Kidney (tissue), 14 donors: ENCODE results near the gene GALNT17. TPM values are rescaled to one million over a fixed set of nuclear protein-coding genes. Genes with fewer than 3 reads are reported as not detected.

Source experiments
- DNase-seq, 5 donors: peaks; one replicate each; pipeline ENCODE4 v3.0.0-alpha.2; 2013 to 2020
- FAIRE-seq: peaks from 2 replicates; lab custom pipeline; 2012; peaks lifted over from hg19 to GRCh38; lab: Jason Lieb, UNC
- H3K27ac ChIP-seq, 2 donors: one replicate each; pipeline ENCODE4 v1.7.0; 2013; ENCODE audit warnings: low read depth in 2 of 2, low read length in 2 of 2, inconsistent platforms in 1 of 2
- H3K27me3 ChIP-seq: one replicate; pipeline ENCODE4 v1.7.1; 2013; ENCODE audit warnings: low read length, inconsistent platforms; ENCODE audit not compliant: control insufficient read depth, insufficient read depth
- H3K36me3 ChIP-seq, 3 donors: one replicate each; pipeline versions ENCODE4 v1.7.0 to v1.7.1; 2013; ENCODE audit warnings: low read length in 3 of 3, control low read depth in 1 of 3, inconsistent platforms in 1 of 3; ENCODE audit not compliant: insufficient read depth in 3 of 3, control insufficient read depth in 2 of 3
- H3K4me1 ChIP-seq, 3 donors: one replicate each; pipeline versions ENCODE4 v1.7.0 to v1.7.1; 2013; ENCODE audit warnings: low read length in 3 of 3, inconsistent platforms in 1 of 3, low read depth in 1 of 3; ENCODE audit not compliant: control insufficient read depth in 2 of 3, insufficient read depth in 2 of 3
- H3K4me3 ChIP-seq, 3 donors: one replicate each; pipeline versions ENCODE4 v1.7.0 to v1.8.1; 2013; ENCODE audit warnings: low read length in 3 of 3, control low read depth in 1 of 3, inconsistent platforms in 1 of 3
- H3K9ac ChIP-seq, 3 donors: one replicate each; pipeline versions ENCODE4 v1.7.0 to v1.7.1; 2013; ENCODE audit warnings: low read length in 3 of 3, control low read depth in 1 of 3, inconsistent platforms in 1 of 3
- H3K9me3 ChIP-seq, 3 donors: one replicate each; pipeline versions ENCODE4 v1.7.0 to v1.7.1; 2013; ENCODE audit warnings: low read length in 3 of 3, control low read depth in 1 of 3, inconsistent platforms in 1 of 3; ENCODE audit not compliant: control insufficient read depth in 2 of 3, insufficient read depth in 1 of 3
- intact Hi-C: fragments of 100-400 bp; cut with DNase I; formaldehyde crosslinking; loops from one replicate; pipeline ENCODE4 v1.11.1; 2022
- polyA plus RNA-seq: library from polyadenylated mRNA; stranded (reverse); fragments of 350-450 nt; fragmentation: Illumina TruSeq; extraction: RNeasy Lipid Tissue Mini Kit (QIAGEN cat#74804); gene quantifications from one replicate; pipeline ENCODE4 v1.2.3, GENCODE V29; 2014; ENCODE audit warnings: low read depth, low replicate concordance; ENCODE audit not compliant: insufficient read depth
- total RNA-seq: library from RNA; stranded (reverse); fragmentation: NEBNext Ultra II Directional; extraction: Animal tissue kit (Norgen Biotek cat#: 25700); gene quantifications from one replicate; pipeline ENCODE4 v1.2.1, GENCODE V29; 2021
- TF ChIP-seq, protein P1 (sequence below): IDR thresholded peaks from 3 replicates; pipeline ENCODE4 v1.5.1; 2012; ENCODE audit warnings: mild to moderate bottlenecking, moderate library complexity, borderline replicate concordance; ENCODE audit not compliant: insufficient read depth; ENCODE audit errors: extremely low read depth
- donor health status: control.
- donor health status: control.
- donor health status: control.
- donor health status: control.
- donor health status: control.
- donor health status: DM: yes; HTN: yes; CAD: no.
- donor health status: Normal renal cell carcinoma (clear cell type).

The GALNT17 gene
- total and polyA plus RNA-seq, 2 donors from 2014 or later = 2.4 to 5.5 TPM

DNA sequence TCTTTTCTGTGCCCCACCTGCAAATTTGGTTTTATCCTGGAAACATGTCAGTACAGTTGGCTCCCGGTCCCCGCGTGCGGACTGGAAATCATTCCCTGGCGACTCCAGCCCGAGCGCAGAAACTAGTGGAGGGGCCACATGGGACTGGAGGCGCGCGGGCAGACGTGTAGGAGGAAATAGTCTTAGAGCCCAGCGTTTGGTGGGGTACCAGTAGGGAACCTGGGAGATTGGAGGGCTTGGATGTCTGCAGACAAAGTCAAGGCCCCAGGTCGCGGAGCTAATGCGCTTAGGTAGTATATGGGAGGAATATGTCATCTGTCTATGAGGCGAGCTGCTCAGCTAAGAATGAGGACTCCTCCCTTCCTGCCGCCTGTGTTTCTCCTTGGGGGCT lies 1.3 kb downstream of the GALNT17 start:
- Histone ChIP-seq H3K9me3 (no peaks in the 10 kb centered on the region), H3K36me3 (no peaks in the 10 kb centered on the region), H3K9ac (no peak overlapping the region), H3K4me1 (no peaks in the 10 kb centered on the region), H3K27me3 (peaks cover 5% of the 10 kb centered on the region), H3K27ac (no peak overlapping the region), H3K4me3 (no peak overlapping the region)
- TF ChIP-seq, protein P1, sequence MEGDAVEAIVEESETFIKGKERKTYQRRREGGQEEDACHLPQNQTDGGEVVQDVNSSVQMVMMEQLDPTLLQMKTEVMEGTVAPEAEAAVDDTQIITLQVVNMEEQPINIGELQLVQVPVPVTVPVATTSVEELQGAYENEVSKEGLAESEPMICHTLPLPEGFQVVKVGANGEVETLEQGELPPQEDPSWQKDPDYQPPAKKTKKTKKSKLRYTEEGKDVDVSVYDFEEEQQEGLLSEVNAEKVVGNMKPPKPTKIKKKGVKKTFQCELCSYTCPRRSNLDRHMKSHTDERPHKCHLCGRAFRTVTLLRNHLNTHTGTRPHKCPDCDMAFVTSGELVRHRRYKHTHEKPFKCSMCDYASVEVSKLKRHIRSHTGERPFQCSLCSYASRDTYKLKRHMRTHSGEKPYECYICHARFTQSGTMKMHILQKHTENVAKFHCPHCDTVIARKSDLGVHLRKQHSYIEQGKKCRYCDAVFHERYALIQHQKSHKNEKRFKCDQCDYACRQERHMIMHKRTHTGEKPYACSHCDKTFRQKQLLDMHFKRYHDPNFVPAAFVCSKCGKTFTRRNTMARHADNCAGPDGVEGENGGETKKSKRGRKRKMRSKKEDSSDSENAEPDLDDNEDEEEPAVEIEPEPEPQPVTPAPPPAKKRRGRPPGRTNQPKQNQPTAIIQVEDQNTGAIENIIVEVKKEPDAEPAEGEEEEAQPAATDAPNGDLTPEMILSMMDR = no peak
- FAIRE-seq (no peak), DNase-seq (no peak)
- intact Hi-C loops = no loop called here

DNA sequence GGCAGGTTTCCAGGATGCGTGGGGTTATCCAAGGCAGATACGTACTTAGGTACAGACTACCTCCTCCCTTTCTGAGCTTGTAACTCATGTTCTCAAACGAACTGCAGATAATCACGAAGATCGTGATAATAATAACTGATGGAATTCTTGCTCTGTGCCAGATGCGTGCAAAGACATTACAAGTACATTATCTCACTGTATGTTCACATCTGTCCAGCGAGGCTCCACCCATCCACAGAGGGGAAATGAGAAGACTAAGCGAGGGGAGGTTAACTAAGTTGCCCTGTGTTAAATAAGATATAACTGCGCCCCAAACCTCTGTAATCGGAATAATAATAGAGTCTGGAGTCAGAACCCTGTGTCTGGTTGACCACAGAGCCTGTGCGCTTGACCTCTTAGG lies 1.9 kb downstream of the GALNT17 start:
- no peak overlapping the region for H3K4me3 ChIP-seq
- no peak for DNase-seq

GRCh38 chr7:71135116-71135515 lies 3.2 kb downstream of the GALNT17 start:
- Histone ChIP-seq H3K4me3 (no peak overlapping the region), H3K36me3 (no peaks in the 10 kb centered on the region), H3K9me3 (no peaks in the 10 kb centered on the region), H3K9ac (no peak overlapping the region), H3K27ac (no peak overlapping the region), H3K4me1 (no peaks in the 10 kb centered on the region), H3K27me3 (peaks cover 5% of the 10 kb centered on the region)
- intact Hi-C loops = no loop called here
- FAIRE-seq = no peak
- TF ChIP-seq, protein P1 = no peak
- DNase-seq = no peak

More for the DNA sequence above, 1.9 kb downstream of the GALNT17 start:
- FAIRE-seq = no peak
- no peak overlapping the region for H3K27ac ChIP-seq
- intact Hi-C loops = no loop called here
- TF ChIP-seq, protein P1 = no peak
- H3K9ac ChIP-seq = no peak overlapping the region
- H3K36me3 ChIP-seq = no peaks in the 10 kb centered on the region
- no peaks in the 10 kb centered on the region for H3K9me3 ChIP-seq
- no peaks in the 10 kb centered on the region for H3K4me1 ChIP-seq
- H3K27me3 ChIP-seq = peaks cover 5% of the 10 kb centered on the region

- no peak for FAIRE-seq
- peaks cover 5% of the 10 kb centered on the region for H3K27me3 ChIP-seq
- H3K27ac ChIP-seq = no peak overlapping the region
- no peaks in the 10 kb centered on the region for H3K9me3 ChIP-seq
- no peak overlapping the region for H3K9ac ChIP-seq
- intact Hi-C loops = no loop called here
- no peaks in the 10 kb centered on the region for H3K4me1 ChIP-seq
- H3K36me3 ChIP-seq = no peaks in the 10 kb centered on the region
- TF ChIP-seq, protein P1 = no peak
- no peak for DNase-seq
- H3K4me3 ChIP-seq = no peak overlapping the region
Measured at GRCh38 chr7:71135663-71136062, 3.7 kb downstream of the GALNT17 start.
